Posterior vena cava (tissue), 2 donors: ENCODE results near the gene KRTAP19-7. TPM values are rescaled to one million over a fixed set of nuclear protein-coding genes. Genes with fewer than 3 reads are reported as not detected.

Experiments used
- total RNA-seq, 2 donors: library from RNA; stranded (reverse); fragmentation: NEBNext Ultra II Directional; extraction: Animal tissue kit (Norgen Biotek cat#: 25700); gene quantifications; one replicate each; pipeline ENCODE4 v1.2.1, GENCODE V29; 2021
- donor health status: DM: yes; HTN: yes; CAD: no.
- donor health status: DM: yes; HTN: yes; CAD: no.

Gene KRTAP19-7
- total RNA-seq, 2 donors from 2014 or later, result not detected

Other genes with a start within 250 kb of the KRTAP19-7 start
- gene KRTAP26-1, start 241.0 kb downstream of the KRTAP19-7 start, total RNA-seq, result not detected
- gene KRTAP27-1, start 223.6 kb downstream of the KRTAP19-7 start, total RNA-seq, result not detected
- gene KRTAP23-1, start 212.7 kb downstream of the KRTAP19-7 start, total RNA-seq, result not detected
- not detected for gene KRTAP13-2, start 189.0 kb downstream of the KRTAP19-7 start, total RNA-seq
- gene KRTAP13-1, start 165.3 kb downstream of the KRTAP19-7 start, total RNA-seq, result not detected
- gene KRTAP13-3, start 135.4 kb downstream of the KRTAP19-7 start, total RNA-seq, result not detected
- not detected for gene KRTAP13-4, start 131.1 kb downstream of the KRTAP19-7 start, total RNA-seq
- not detected for gene KRTAP15-1, start 121.0 kb downstream of the KRTAP19-7 start, total RNA-seq
- gene KRTAP19-1, start 80.9 kb downstream of the KRTAP19-7 start, total RNA-seq, result not detected
- gene KRTAP19-2, start 73.9 kb downstream of the KRTAP19-7 start, total RNA-seq, result not detected
- not detected for gene KRTAP19-3, start 69.3 kb downstream of the KRTAP19-7 start, total RNA-seq
- gene KRTAP19-4, start 64.1 kb downstream of the KRTAP19-7 start, total RNA-seq, result not detected
- gene KRTAP19-5, start 59.2 kb downstream of the KRTAP19-7 start, total RNA-seq, result not detected
- gene KRTAP19-6, start 19.4 kb downstream of the KRTAP19-7 start, total RNA-seq, result not detected
- gene KRTAP22-2, start 29.1 kb upstream of the KRTAP19-7 start, total RNA-seq, result not detected
- gene KRTAP6-3, start 31.1 kb upstream of the KRTAP19-7 start, total RNA-seq, result not detected
- not detected for gene KRTAP6-2, start 37.6 kb upstream of the KRTAP19-7 start, total RNA-seq
- gene KRTAP22-1, start 39.8 kb upstream of the KRTAP19-7 start, total RNA-seq, result not detected
- not detected for gene KRTAP6-1, start 52.6 kb upstream of the KRTAP19-7 start, total RNA-seq
- not detected for gene KRTAP20-1, start 55.1 kb upstream of the KRTAP19-7 start, total RNA-seq
- gene KRTAP20-4, start 59.3 kb upstream of the KRTAP19-7 start, total RNA-seq, result not detected
- gene KRTAP20-2, start 73.9 kb upstream of the KRTAP19-7 start, total RNA-seq, result not detected
- gene KRTAP20-3, start 81.5 kb upstream of the KRTAP19-7 start, total RNA-seq, result not detected
- not detected for gene KRTAP21-3, start 157.5 kb upstream of the KRTAP19-7 start, total RNA-seq
- gene KRTAP21-2, start 185.9 kb upstream of the KRTAP19-7 start, total RNA-seq, result not detected
- not detected for gene KRTAP21-1, start 194.1 kb upstream of the KRTAP19-7 start, total RNA-seq